IPS DF 19.7 (cell line): Measurements from ENCODE around the gene MIX23.
A peak's percentile ranks its signal among the peaks of the same experiment; 100 is the strongest.

Experiments used
- DNase-seq: peaks from one replicate; pipeline ENCODE4 v3.0.0-alpha.2; 2013; ENCODE audit warnings: low read depth, low spot score

Gene MIX23

DNA sequence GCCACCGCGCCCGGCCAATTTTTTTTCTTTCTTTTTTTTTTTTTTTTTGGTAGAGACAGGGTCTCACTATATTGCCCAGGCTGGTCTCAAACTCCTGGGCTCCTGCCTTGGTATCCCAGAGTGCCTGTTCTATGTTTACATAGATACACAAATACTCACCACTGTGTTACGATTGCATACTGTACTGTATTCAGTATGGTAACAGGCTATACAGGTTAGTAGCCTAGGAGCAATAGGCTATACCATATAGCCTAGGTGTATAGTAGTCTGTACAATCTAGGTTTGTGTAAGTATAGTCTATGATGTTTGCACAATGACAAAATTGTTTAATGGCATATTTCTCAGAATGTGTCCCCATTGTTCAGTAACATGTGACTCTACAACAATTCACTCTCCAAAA, 31.4 kb downstream of the MIX23 start:
- DNase-seq = no peak

DNA sequence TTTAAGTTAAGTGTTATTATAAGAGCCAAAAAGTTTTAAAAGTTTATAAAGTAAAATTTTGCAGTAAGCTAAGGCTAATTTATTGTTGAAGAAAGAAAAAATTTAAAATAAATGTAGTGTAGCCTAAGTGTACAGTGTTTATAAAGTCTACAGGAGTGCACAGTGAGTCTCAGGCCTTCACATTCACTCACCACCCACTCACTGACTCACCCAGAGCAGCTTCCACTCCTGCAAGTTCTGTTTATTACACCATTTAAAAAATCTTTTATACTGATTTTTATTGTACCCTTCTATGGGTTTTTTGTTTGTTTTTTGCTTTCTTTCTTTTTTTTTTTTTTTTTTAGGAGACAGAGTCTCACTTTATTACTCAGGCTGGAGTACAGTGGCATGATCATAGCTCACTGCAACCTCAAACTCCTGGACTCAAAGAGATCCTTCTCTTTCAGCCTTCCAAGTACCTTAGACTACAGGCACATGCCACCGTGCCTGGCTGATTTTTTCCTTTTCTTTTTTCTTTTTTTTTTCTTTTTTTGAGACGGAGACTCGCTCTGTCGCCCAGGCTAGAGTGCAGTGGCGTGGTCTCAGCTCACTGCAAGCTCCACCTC, 32.1 kb downstream of the MIX23 start:
- no peak for DNase-seq

DNA sequence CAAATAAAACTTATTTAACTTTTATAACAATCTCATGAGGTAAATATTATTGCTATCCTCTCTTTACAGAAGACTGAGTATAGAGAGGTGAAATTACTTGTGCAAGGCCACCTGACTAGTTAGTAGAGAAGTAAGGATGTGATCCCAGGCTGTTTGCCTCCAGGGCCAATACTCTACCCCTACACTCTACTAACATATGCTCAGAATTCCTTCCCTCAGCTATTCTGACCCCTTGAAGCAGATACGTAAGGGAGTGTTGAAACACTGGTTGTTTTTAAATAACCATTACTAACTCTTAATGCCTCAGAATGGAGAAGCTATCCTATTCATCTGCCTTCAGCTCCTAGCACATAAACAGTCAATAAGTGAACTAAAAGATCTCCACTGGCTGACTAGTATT, 33.9 kb downstream of the MIX23 start:
- DNase-seq = no peak

DNA sequence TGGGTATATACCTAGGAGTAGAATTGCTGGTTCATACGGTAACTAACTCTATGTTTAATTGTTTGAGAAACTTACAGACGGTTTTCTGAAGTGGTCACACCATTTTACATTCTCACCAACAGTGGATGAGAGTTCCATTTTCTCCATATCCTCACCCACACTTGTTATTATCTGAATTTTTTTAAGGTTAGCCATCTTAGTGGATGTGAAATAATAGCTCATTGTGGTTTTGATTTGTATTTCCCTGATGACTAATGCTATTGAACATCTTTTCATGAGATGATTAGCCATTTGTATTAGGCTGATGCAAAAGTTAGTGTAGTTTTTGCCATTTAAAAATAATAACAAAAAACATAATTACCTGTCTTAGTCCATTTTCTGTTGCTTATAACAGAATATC, 39.4 kb downstream of the MIX23 start:
- DNase-seq = no peak

DNA sequence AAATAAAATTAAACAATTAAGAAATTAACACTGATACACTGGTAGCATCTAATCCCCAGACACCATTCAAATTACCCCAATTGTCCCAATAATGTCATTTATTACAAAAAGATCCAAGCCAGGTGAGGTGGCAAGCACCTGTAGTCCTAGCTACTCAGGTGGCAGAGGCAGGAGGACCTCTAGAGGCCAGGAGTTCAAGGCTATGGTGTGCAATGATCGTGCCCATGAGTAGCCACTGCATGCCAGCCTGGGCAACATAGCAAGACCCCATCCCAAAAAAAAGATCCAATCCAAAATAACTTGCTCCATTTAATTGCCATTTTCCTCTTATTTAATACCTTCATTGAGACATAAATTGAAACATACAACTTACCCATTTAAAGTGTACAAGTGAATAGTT, 40.2 kb downstream of the MIX23 start:
- DNase-seq = no peak

DNA sequence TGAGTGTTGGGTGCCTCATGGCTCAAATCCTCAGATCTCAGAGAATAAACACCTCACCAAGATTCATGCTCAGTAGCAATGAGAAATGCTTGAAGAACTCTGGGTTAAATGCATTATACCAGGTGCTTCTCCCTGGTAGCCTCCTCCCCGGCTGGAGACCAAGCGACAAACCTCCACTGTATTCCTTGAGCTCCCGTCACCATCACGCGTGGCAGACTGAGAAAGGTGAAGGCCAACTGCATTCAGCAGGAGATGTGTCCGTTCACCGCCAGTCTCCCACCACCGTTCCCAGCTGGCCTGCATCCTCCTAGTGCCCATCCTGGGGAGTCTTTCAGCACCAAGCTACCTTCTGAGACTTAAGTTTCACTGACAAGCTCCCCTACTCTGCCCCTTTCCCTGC, 50.5 kb downstream of the MIX23 start:
- DNase-seq = no peak

DNA sequence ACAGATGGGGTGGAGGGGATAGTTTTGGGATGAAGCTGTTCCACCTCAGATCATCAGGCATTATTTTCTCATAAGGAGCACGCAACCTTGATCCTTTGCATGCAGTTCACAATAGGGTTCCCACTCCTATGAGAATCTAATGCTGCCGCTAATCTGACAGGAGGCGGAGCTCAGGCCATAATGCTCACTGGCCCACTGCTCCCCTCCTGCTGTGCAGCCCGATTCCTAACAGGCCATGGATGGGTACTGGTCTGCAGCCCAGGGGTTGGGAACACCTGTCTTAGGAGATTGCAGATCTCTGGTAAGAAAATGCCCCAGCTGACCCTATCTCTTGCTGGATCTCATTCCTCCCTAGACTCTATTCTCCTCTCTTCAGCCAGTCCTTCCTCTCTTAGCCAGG, 51.1 kb downstream of the MIX23 start:
- DNase-seq = no peak

DNA sequence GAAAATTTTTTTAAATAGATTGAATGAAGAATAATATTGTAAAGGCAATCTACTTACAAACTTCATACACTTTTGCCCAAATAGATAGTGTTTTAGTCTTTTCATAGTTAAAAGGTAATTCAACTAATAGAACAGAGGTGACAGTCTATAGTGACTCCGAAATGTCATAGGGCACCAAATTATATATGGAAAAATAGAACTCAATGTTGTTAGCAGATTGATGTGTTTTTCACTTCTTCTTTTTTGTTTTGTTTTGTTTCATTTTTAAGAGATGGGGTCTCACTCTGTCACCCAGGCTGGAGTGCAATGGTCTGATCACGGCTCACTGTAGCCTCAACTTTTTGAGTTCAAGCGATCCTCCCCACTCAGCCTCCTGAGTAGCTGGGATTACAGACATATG, 57.3 kb downstream of the MIX23 start:
- DNase-seq = no peak

DNA sequence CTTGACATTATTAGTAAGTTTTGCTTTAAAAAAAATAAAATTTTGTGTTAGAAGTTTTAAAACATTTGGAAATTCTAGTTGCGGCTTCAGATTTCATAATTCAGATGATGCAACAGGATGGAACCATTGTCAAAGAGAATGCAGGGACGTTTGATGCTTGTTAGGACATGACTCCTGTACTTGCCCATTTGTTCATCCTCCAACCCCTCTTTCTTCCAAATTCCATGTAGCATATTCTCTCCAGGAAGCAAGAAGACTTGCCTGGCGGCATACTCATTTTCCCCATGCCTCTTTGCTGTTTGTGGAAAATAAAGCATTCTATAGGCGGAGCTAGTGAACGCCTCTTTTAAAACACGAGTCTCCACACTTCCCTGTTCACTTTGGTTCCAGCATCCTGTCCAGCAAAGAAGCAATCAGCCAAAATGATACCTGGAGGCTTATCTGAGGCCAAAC, 58.1 kb downstream of the MIX23 start, which contains the start of gene CSTA:
TSS of gene CSTA (plus strand) at position 378 of the 453 bp plus-strand sequence. CDS start at position 423, 45 bp downstream.
- no peak for DNase-seq

DNA sequence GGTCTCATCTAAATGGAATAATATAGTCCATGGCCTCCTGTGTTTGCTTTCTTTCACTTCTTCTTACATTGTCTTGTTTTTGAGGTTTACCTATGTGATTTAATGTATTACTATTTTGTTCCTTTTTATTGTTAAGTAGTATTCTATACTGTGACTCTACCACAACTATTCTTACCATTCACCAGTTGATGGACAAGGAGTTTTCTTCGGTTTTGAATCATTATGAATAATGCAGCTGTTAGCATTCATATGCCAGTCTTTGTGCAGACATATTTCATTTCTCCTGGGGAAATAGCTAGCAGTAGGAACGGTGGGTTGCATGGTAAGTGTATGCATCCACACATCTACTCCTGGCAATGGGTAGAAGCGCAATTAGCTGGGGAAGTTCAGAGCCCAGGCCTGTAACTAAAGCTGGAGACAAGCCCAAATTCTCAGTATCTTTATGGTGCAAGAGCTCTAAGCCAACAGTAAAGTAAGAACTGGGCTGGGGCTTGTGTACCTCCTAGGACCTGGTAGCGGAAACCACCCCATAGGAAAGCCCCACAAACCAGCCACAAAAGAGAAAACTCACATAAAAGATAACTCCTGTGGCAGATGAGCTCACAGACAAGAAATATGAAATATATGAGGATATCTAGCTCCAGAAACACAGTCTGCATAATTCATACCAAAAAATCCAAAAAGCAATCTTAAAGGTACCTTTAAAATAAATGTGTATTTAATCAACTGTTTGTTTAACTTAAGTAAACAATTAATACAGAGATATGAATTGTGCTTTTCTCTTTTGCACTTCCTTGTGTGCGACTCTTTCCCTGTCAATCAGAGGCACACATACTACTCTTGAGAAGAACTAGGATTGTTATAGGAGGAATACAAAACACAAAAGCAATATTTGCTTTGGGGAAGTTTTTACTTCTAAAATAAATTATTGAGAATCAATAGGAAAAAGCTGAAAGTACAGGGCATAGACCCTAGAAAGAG, 60.6 kb downstream of the MIX23 start:
- no peak for DNase-seq

DNA sequence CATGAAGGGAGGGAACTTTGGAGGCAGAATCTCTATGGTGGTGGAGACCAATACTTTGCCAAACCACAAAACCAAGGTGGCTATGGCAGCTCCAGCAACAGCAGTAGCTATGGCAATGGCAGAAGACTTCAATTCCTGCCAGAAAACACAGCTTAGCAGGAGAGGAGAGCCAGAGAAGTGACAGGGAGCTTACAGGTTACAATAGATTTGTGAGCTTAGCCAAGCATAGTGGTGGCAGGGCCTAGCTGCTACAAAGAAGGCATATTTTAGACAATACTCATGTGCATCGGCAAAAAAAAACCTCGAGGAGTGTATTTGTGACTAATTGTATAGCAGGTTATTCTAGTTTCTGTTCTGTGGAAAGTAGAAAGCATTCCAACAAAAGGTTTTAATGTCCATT, 64.4 kb downstream of the MIX23 start:
- no peak for DNase-seq

DNA sequence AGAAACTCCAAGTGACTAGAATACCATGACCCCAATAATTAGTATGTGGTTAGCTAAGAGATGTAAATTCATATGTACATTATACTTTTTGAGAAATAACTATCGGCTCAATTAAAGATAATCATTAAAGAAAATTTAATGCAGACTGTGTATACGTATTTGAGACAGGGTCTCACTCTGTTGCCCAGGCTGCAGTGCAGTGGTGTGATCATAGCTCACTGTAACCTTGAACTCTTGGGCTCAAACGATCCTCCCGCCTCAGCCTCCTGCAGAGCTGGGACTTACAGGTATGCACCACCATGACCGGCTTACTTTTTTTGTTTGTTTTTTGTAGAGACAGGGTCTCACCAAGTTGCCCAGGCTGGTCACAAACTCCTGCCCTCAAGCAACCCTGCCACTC, 66.7 kb downstream of the MIX23 start:
- no peak for DNase-seq

DNA sequence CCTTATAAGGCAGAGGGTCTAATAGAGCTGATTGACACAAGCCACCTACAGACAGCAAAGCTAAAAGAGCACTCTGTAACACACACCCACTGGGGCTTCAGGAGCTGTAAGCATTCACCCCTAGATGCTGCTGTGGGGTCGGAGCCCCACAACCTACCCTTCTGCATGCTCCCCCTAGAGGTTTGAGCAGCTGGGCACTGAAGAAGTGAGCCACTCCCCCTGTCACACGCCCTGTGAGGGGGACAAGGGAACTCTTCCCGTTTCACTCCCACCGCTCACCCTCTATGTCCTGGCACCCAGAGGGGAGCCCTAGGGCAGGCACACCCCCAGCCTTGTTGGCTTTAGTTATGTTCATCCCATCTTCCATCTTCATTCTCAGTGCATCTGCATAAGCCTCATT, 67.4 kb downstream of the MIX23 start:
- DNase-seq = peak; percentile 33

DNA sequence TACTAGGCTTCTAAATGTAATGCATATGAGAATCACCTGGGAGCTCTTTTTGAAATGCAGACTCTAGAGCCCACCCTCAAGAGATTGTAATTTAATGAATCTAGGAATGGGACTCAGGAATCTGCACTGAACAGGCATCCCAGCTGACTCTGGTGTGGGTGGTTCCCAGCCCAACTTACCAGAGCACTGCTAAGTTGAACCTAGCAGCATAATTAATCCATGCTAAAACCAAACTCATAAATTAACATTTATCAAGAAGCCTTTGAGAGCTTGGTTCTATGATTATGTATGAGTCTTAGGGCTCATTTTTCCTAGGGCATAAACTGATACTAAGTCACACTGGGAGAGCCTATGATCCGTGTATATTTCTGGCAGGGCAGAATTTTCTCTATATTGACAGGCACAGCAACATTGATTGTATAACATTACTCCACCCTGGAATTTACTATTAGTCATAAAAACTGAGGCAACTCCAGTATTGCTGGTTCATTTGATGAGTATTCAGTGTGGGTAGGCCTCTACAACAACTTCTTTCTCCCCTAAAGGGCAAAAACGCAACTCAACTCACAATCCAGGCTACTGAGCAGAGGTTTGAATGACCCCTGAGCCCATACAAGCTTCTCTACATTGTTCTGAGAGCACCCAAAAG, 68.7 kb downstream of the MIX23 start:
- DNase-seq = no peak

DNA sequence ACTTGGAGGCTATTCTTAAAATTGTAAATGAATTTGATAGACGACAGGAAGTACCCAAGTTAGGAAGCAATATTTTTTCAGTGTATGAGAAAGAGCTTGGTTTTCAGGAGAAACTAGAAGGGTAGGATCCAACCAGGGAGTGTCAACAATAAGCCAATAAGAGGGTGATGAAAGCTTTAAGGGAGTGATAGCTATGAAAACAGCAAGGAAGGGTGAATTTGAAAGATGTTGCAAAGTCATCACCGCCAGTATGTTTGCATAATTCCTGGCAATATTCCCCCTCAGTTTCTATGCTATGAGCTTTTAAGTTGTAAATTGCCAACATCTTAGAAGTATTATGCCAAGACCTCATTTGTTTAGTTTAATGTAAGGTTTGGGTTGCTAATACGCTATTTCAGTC, 69.8 kb downstream of the MIX23 start:
- no peak for DNase-seq

DNA sequence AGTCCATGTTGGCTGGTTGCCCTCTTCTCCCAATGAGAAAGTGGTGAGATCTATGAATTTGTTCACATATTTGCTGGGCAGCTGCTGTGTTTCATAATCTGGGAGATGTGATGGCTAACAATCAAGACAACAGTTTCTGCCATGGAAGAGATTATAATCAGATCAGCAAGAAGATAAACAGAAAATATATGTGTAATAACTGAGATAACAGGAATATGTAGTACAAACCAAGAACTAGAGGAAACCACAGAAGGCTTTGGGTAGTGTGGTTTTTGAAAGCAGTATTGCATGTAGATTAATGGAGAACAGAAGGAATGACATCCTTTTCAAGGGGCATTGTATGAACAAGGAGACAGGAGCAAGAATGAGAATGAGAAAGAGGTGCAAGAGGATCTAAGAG, 70.2 kb downstream of the MIX23 start:
- no peak for DNase-seq

DNA sequence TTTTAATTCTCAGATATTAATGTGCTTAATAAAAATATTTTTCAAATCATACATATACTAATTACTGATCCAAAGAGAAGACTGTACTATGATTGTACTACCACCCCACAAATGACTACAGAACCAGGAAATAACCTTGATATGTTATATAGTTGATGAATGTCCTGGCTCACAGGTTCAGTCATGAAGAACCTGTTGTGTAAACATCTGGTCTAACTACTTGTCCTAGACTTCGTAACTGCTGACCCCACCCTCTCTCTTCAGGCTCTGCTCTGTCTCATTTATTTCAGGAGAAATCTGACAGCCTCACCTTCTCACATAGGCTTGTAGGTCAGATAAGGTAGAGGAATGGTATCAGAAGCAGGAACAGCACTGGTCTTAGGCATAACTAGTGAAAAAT, 72.7 kb downstream of the MIX23 start:
- no peak for DNase-seq
